ENCODE measurements around the gene IMPA2. TPM values are rescaled to one million over a fixed set of nuclear protein-coding genes. Genes with fewer than 3 reads are reported as not detected.

Gene IMPA2
- total RNA-seq, 1 experiment from 2014 or later = 79.9 TPM

DNA sequence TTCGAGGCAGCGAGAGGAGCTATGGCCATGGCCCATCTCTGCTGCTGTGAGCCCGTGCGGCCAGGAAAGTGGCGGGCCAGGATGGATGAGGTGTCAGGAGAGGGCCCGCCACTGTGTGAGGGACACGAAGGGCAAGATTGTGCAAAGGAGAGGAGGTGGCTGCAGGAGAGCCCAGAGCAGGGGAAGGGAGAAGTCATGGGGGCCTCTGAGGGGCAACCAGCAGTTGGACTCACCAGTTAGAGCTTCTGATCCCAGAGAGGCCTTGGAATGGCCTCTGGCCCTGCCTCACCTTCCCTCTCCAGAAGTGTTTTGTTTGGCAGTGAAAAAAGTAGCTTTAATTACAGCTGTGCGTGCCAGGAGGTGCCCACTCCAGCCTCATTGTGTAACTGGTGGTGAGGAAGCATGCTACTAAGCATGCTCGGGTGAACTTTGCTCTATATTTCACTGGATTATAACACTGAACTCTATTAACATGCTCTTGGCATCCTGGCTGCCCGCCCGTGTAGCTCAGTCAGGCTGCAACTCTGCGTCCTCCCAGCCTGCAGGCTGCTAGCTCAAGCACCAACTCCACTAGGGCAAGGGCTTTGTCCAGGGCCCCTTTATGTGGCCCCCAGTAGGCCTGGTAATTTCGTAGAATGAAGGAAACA, 34.2 kb downstream of the IMPA2 start:
- POLR2A ChIA-PET = no interaction called here
- TF ChIP-seq, protein P1, sequence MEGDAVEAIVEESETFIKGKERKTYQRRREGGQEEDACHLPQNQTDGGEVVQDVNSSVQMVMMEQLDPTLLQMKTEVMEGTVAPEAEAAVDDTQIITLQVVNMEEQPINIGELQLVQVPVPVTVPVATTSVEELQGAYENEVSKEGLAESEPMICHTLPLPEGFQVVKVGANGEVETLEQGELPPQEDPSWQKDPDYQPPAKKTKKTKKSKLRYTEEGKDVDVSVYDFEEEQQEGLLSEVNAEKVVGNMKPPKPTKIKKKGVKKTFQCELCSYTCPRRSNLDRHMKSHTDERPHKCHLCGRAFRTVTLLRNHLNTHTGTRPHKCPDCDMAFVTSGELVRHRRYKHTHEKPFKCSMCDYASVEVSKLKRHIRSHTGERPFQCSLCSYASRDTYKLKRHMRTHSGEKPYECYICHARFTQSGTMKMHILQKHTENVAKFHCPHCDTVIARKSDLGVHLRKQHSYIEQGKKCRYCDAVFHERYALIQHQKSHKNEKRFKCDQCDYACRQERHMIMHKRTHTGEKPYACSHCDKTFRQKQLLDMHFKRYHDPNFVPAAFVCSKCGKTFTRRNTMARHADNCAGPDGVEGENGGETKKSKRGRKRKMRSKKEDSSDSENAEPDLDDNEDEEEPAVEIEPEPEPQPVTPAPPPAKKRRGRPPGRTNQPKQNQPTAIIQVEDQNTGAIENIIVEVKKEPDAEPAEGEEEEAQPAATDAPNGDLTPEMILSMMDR (IDR thresholded peaks at IDR 0.05; ENCODE audit: insufficient read depth in 1 of 2, low read depth in 1 of 2, low read length in 1 of 2, severe bottlenecking in 1 of 2, unreplicated experiment in 1 of 2) = no peak
- Mint-ChIP-seq H3K4me1 (ENCODE audit: low read depth, unreplicated experiment) (no peaks in the 10 kb centered on the region), H3K4me3 (ENCODE audit: unreplicated experiment) (no peak overlapping the region), H3K36me3 (ENCODE audit: insufficient read depth, unreplicated experiment) (peaks cover 35% of the 10 kb centered on the region), H3K9me3 (ENCODE audit: unreplicated experiment) (no peaks in the 10 kb centered on the region), H3K27ac (ENCODE audit: unreplicated experiment) (no peak overlapping the region), H3K27me3 (ENCODE audit: insufficient read depth, unreplicated experiment) (no peaks in the 10 kb centered on the region)
- no TSS peak for BruUV-seq (replicated peaks)
- Histone ChIP-seq H3K4me1 (no peaks in the 10 kb centered on the region), H3K36me3 (ENCODE audit: control insufficient read depth, insufficient read depth, low read length) (peaks cover 3% of the 10 kb centered on the region), H3K27me3 (replicated peaks; ENCODE audit: control insufficient read depth, insufficient read depth, low read length) (no peaks in the 10 kb centered on the region), H3K4me3 (ENCODE audit: low read depth, low read length) (no peak overlapping the region), H3K9me3 (no peaks in the 10 kb centered on the region)
- CTCF ChIA-PET = no interaction called here
- DNase-seq = no peak
- intact Hi-C loops (cut with micrococcal nuclease; ENCODE audit: unreplicated experiment) = no loop called here

DNA sequence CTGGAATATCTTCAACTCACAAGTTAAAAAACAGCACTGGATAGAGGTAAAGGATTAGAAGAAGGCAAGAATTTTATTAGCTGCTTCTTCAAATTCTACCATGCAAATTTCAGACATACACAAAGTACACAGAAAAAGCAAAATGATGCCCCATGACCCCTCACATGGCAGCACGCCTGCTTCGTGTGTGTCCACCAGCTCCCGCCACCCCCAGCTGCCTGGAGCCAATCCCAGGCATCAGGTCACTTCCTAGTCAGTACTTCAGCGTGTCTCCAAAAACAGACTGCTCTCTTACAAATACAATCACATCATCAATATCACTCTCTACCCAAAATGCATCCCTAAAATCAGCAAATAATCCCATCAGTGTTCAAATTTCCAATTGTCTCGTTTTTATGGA, 35.8 kb downstream of the IMPA2 start:
- H3K27ac Mint-ChIP-seq (ENCODE audit: unreplicated experiment) = no peak overlapping the region
- no peaks in the 10 kb centered on the region for H3K9me3 Mint-ChIP-seq (ENCODE audit: unreplicated experiment)
- no peaks in the 10 kb centered on the region for H3K27me3 ChIP-seq (replicated peaks; ENCODE audit: control insufficient read depth, insufficient read depth, low read length)
- H3K4me1 Mint-ChIP-seq (ENCODE audit: low read depth, unreplicated experiment) = no peaks in the 10 kb centered on the region
- H3K36me3 Mint-ChIP-seq (ENCODE audit: insufficient read depth, unreplicated experiment) = peaks cover 33% of the 10 kb centered on the region
- no peak for DNase-seq
- no peaks in the 10 kb centered on the region for H3K4me1 ChIP-seq
- H3K4me3 Mint-ChIP-seq (ENCODE audit: unreplicated experiment) = no peak overlapping the region
- no TSS peak for BruUV-seq (replicated peaks)
- POLR2A ChIA-PET = no interaction called here
- CTCF ChIA-PET = no interaction called here
- no peak overlapping the region for H3K4me3 ChIP-seq (ENCODE audit: low read depth, low read length)
- no peaks in the 10 kb centered on the region for H3K9me3 ChIP-seq
- peaks cover 3% of the 10 kb centered on the region for H3K36me3 ChIP-seq (ENCODE audit: control insufficient read depth, insufficient read depth, low read length)
- TF ChIP-seq, protein P1 (IDR thresholded peaks at IDR 0.05; ENCODE audit: insufficient read depth in 1 of 2, low read depth in 1 of 2, low read length in 1 of 2, severe bottlenecking in 1 of 2, unreplicated experiment in 1 of 2) = no peak
- H3K27me3 Mint-ChIP-seq (ENCODE audit: insufficient read depth, unreplicated experiment) = no peaks in the 10 kb centered on the region
- intact Hi-C loops (cut with micrococcal nuclease; ENCODE audit: unreplicated experiment) = no loop called here

DNA sequence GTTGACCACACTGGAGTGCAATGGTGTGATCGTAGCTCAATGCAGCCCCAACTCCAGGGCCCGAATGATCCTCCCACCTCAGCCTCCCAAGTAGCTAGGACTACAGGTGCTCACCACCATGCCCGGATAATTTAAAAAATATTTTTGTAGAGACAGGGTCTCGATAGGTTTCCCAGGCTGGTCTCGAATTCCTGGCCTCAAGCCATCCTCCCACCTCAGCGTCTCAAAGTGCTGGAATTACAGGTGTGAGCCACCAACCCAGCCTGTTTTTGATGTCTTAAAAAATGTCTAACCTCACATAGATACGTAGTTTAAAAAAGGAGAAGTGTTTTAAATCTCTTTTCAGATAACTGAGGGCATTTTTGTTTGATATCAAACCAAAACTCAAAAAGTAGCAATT, 37.6 kb downstream of the IMPA2 start:
- no peaks in the 10 kb centered on the region for H3K9me3 Mint-ChIP-seq (ENCODE audit: unreplicated experiment)
- H3K36me3 Mint-ChIP-seq (ENCODE audit: insufficient read depth, unreplicated experiment) = peaks cover 33% of the 10 kb centered on the region
- Histone ChIP-seq H3K36me3 (ENCODE audit: control insufficient read depth, insufficient read depth, low read length) (peaks cover 4% of the 10 kb centered on the region), H3K4me3 (ENCODE audit: low read depth, low read length) (no peak overlapping the region), H3K4me1 (no peaks in the 10 kb centered on the region), H3K9me3 (no peaks in the 10 kb centered on the region), H3K27me3 (replicated peaks; ENCODE audit: control insufficient read depth, insufficient read depth, low read length) (no peaks in the 10 kb centered on the region)
- POLR2A ChIA-PET = no interaction called here
- H3K4me3 Mint-ChIP-seq (ENCODE audit: unreplicated experiment) = no peak overlapping the region
- H3K4me1 Mint-ChIP-seq (ENCODE audit: low read depth, unreplicated experiment) = no peaks in the 10 kb centered on the region
- CTCF ChIA-PET = no interaction called here
- intact Hi-C loops (cut with micrococcal nuclease; ENCODE audit: unreplicated experiment) = no loop called here
- no peak for DNase-seq
- BruUV-seq (replicated peaks) = no TSS peak
- no peaks in the 10 kb centered on the region for H3K27me3 Mint-ChIP-seq (ENCODE audit: insufficient read depth, unreplicated experiment)
- no peak overlapping the region for H3K27ac Mint-ChIP-seq (ENCODE audit: unreplicated experiment)
- TF ChIP-seq, protein P1 (IDR thresholded peaks at IDR 0.05; ENCODE audit: insufficient read depth in 1 of 2, low read depth in 1 of 2, low read length in 1 of 2, severe bottlenecking in 1 of 2, unreplicated experiment in 1 of 2) = no peak

All from Caco-2 (cell line).